Thymus (tissue), 11 donors: ENCODE measurements around the gene ADGRG3. TPM values are rescaled to one million over a fixed set of nuclear protein-coding genes. Genes with fewer than 3 reads are reported as not detected.

Experiments used
- DNase-seq, 9 donors: peaks; one replicate each; pipeline ENCODE4 v3.0.0-alpha.2; 2013; ENCODE audit warnings: low spot score in 9 of 9, low read depth in 6 of 9, missing footprints in 1 of 9
- H3K27ac ChIP-seq, 2 donors: one replicate each; pipeline ENCODE4 v1.5.1; 2013; ENCODE audit warnings: control low read depth in 1 of 2, low read depth in 1 of 2, low read length in 1 of 2, mild to moderate bottlenecking in 1 of 2, moderate library complexity in 1 of 2
- H3K27me3 ChIP-seq, 2 donors: one replicate each; pipeline ENCODE4 v1.5.1; 2013; ENCODE audit warnings: low read length in 1 of 2; ENCODE audit not compliant: control insufficient read depth in 2 of 2, insufficient read depth in 1 of 2
- H3K36me3 ChIP-seq, 2 donors: one replicate each; pipeline ENCODE4 v1.5.1; 2013; ENCODE audit warnings: low read length in 1 of 2, mild to moderate bottlenecking in 1 of 2, moderate library complexity in 1 of 2; ENCODE audit not compliant: control insufficient read depth in 2 of 2, insufficient read depth in 2 of 2
- H3K4me1 ChIP-seq, 2 donors: one replicate each; pipeline ENCODE4 v1.5.1; 2013; ENCODE audit warnings: low read length in 2 of 2; ENCODE audit not compliant: control insufficient read depth in 2 of 2, insufficient read depth in 2 of 2
- H3K4me3 ChIP-seq, 2 donors: one replicate each; pipeline ENCODE4 v1.5.1; 2013; ENCODE audit warnings: low read length in 2 of 2, control low read depth in 1 of 2, mild to moderate bottlenecking in 1 of 2
- H3K9me3 ChIP-seq, 2 donors: one replicate each; pipeline ENCODE4 v1.5.1; 2013; ENCODE audit warnings: low read length in 1 of 2, mild to moderate bottlenecking in 1 of 2; ENCODE audit not compliant: control insufficient read depth in 2 of 2, insufficient read depth in 1 of 2
- WGBS: extraction: QIAGEN DNeasy Blood & Tissue Kit; methylation state at CpG from one replicate; pipeline ENCODE4 v1.1.7; 2013; 5-methylcytosine and 5-hydroxymethylcytosine counted together
- polyA plus RNA-seq: library from polyadenylated mRNA; stranded (reverse); fragments of 200-250 nt; gene quantifications from one replicate; pipeline ENCODE4 v1.2.3, GENCODE V29; 2013
- total RNA-seq: library from RNA; stranded (reverse); fragments of 120-200 nt; gene quantifications from one replicate; pipeline ENCODE4 v1.2.4, GENCODE V29; 2013
- donor health status: healthy.

ADGRG3 gene
- total and polyA plus RNA-seq, 2 donors: 0.33 to 0.94 TPM

DNA sequence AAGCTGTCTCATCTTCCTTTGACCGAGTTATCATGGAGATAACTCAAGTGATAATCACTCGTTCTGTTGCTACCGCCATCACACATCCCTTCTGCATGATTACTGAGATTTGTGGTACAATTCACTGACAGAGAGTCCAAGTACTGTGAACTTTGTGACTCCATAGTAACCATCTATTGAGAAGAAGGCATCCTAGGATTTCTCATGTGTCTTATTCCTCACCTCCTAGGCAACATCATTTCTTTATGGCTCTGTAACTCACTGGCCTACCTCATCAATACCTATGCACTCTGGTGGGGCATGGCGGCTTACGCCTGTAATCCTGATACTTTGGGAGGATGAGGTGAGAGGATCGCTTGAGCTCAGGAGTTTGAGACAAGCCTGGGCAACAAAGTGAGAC is 45.9 kb downstream of the ADGRG3 start:
- no peaks in the 10 kb centered on the region for H3K9me3 ChIP-seq
- 97% methylated on average over 6 of the region's 6 CpGs for WGBS
- no peaks in the 10 kb centered on the region for H3K4me1 ChIP-seq
- H3K27me3 ChIP-seq: no peaks in the 10 kb centered on the region
- H3K4me3 ChIP-seq: no peak overlapping the region
- DNase-seq: no peak
- no peaks in the 10 kb centered on the region for H3K36me3 ChIP-seq
- H3K27ac ChIP-seq: no peak overlapping the region

DNA sequence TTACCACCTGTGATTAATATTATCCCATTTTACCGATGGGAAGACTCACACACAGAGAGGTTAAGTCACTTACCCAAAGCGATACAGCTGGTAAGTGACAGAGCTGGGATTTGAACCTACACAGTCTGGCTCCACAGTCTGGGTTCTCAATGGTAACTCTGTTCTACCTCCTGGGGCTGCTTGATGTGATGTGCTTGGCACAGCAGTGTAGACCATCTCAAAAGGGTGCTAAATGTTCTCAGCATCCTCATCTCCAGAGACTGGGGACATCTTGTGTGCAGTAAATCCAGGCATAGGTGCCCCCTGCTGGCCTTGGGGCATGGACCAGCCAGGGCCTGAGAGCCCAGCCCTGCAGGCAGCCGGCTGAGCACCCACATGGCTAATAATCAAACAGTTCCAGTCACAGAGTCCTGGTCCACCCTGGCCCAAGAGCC is 52.1 kb downstream of the ADGRG3 start:
- 76% methylated on average over 3 of the region's 3 CpGs for WGBS
- Histone ChIP-seq H3K4me3 (no peak overlapping the region), H3K27ac (no peak overlapping the region), H3K27me3 (no peaks in the 10 kb centered on the region), H3K36me3 (no peaks in the 10 kb centered on the region), H3K4me1 (no peaks in the 10 kb centered on the region), H3K9me3 (peaks cover 0 to 3% of the 10 kb centered on the region in 2 donors)
- DNase-seq: peak in 5 of 9 donors; percentile 26 to 62 (median 34)

DNA sequence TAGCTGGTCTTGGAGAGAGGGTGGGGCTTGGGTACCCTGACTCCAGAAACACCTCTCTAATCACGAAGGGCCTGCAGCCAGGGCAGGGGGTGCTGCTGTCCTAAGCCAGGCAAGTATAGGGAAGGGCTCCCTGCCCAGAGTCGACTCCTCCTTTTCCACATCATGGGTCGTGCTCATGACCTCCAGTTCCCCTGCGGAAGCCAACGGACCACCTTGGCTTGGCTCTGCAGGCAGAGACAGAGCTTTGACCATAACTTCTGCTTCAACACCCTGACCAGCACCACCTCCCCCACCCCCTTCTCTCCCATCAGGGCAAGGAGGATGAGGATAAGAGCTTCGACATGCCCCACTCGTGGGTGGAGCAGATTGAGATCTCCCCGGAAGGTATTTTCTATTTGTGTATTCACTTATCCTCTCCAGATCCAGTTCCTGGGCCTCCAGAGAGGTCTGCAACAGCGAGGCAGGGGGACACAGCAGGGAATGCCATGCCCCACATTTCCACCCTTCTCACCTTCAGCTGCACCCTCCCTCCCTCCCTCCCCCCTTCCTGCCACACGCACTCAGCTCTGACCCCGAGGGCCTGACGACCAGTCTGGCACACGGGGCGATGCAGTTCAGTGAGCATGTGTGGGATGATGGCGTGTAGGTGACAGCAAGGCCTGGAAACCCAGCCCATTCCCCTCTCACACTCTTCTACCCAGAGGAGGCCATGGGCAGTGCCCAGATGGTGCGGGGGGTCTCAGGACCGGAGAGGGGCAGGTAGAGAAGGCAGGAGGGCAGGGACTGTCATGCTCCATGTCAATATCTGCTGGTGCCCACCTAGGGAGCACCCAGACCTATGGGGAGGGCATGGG is 53.5 kb downstream of the ADGRG3 start:
- peaks cover 0 to 3% of the 10 kb centered on the region in 2 donors for H3K9me3 ChIP-seq
- H3K36me3 ChIP-seq: no peaks in the 10 kb centered on the region
- WGBS: 92% methylated on average over 17 of the region's 17 CpGs
- no peaks in the 10 kb centered on the region for H3K27me3 ChIP-seq
- DNase-seq: no peak
- no peak overlapping the region for H3K4me3 ChIP-seq
- no peak overlapping the region for H3K27ac ChIP-seq
- H3K4me1 ChIP-seq: no peaks in the 10 kb centered on the region

DNA sequence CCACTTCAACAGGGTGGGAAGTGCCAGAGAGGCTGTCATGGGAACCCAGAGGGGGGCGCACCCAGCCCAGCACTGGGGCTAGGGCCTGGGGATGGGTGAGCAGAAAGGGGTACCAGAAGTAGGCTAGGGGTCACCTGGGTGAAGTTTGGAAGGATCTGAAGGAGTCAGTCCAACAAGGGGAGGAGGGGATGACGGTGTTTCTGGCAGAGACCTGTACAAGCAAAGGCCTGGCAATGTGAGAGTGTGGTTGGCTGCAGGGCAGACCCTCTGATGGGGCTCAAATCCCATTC is 54.0 kb downstream of the ADGRG3 start:
- no peak overlapping the region for H3K27ac ChIP-seq
- DNase-seq: no peak

GRCh38 chr16:57722651-57723050 is 54.5 kb downstream of the ADGRG3 start:
- H3K27me3 ChIP-seq: no peaks in the 10 kb centered on the region
- WGBS: 92% methylated on average over 11 of the region's 11 CpGs
- no peak for DNase-seq

More for the DNA sequence above, 54.0 kb downstream of the ADGRG3 start:
- 98% methylated on average over 2 of the region's 2 CpGs for WGBS
- Histone ChIP-seq H3K27me3 (no peaks in the 10 kb centered on the region), H3K9me3 (peaks cover 0 to 3% of the 10 kb centered on the region in 2 donors), H3K4me3 (no peak overlapping the region), H3K36me3 (no peaks in the 10 kb centered on the region), H3K4me1 (no peaks in the 10 kb centered on the region)

DNA sequence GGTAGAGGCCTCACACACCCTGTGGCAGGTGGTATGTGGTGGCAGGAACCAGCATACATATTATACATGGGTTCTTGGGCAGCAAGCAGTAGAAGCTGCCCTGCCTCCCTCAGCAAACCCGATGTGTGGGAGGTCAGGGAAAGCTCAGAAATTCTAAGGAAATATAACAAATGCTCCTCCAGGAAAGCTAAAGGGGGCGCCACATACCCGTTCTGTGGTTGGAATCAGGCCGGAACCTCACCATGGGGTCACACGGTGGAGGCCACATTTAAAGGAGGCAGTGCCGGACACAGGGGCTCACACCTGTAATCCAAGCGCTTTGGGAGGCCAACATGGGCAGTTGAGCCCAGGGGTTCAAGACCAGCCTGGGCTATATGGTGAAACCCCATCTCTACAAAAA is 55.1 kb downstream of the ADGRG3 start:
- Histone ChIP-seq H3K27ac (no peak overlapping the region), H3K4me3 (no peak overlapping the region), H3K36me3 (no peaks in the 10 kb centered on the region), H3K9me3 (peaks cover 0 to 3% of the 10 kb centered on the region in 2 donors), H3K4me1 (no peaks in the 10 kb centered on the region), H3K27me3 (no peaks in the 10 kb centered on the region)
- no peak for DNase-seq
- WGBS: 97% methylated on average over 7 of the region's 7 CpGs

More at GRCh38 chr16:57722651-57723050, 54.5 kb downstream of the ADGRG3 start:
- Histone ChIP-seq H3K27ac (no peak overlapping the region), H3K4me1 (no peaks in the 10 kb centered on the region), H3K4me3 (no peak overlapping the region), H3K36me3 (no peaks in the 10 kb centered on the region), H3K9me3 (peaks cover 0 to 3% of the 10 kb centered on the region in 2 donors)

DNA sequence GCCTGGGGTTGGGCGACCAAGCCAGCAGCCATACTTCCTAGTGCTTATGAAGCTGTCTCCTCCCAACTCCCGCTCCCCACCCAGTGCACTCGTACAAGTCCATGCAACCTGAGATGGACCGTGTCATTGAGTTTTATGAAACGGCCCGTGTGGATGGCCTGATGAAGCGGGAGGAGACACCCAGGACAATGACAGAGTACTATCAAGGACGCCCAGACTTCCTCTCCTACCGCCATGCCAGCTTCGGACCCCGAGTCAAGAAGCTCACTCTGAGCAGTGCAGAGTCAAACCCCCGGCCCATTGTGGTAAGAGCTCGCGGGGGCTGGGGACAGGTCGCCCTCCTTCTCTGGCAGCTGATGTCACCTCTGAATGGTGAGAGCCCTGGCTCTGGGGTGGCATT is 56.4 kb downstream of the ADGRG3 start:
- H3K4me1 ChIP-seq: no peaks in the 10 kb centered on the region
- H3K4me3 ChIP-seq: no peak overlapping the region
- H3K9me3 ChIP-seq: peaks cover 0 to 3% of the 10 kb centered on the region in 2 donors
- H3K36me3 ChIP-seq: no peaks in the 10 kb centered on the region
- no peak overlapping the region for H3K27ac ChIP-seq
- no peaks in the 10 kb centered on the region for H3K27me3 ChIP-seq
- 92% methylated on average over 15 of the region's 15 CpGs for WGBS
- no peak for DNase-seq

- Histone ChIP-seq H3K4me3 (no peak overlapping the region), H3K4me1 (no peaks in the 10 kb centered on the region), H3K9me3 (peaks cover 0 to 3% of the 10 kb centered on the region in 2 donors), H3K36me3 (no peaks in the 10 kb centered on the region), H3K27ac (no peak overlapping the region), H3K27me3 (no peaks in the 10 kb centered on the region)
- no peak for DNase-seq
- WGBS: 78% methylated on average over 5 of the region's 5 CpGs
These were observed 57.0 kb downstream of the ADGRG3 start for GRCh38 chr16:57725151-57725550.

DNA sequence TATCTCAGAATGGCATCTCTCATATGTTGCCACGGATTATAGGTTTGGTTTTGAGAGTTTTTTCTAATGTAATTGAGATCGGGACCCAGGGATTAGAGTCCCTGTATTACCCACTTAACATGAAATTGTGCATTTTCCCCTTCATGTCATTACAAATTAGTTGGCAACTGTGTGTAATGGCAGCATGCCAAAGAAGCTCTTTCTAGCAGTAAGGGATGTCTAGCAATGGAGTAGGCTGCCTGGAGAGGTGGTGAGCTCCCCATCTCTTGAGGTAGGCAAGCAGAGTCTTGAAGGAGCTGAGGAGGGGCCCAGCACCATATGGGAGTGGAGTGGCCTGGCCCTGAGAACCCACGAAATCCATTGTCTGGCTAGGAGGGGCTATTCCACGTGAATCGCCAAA is 57.4 kb downstream of the ADGRG3 start:
- 93% methylated on average over 5 of the region's 5 CpGs for WGBS
- no peak for DNase-seq
- Histone ChIP-seq H3K9me3 (peaks cover 0 to 3% of the 10 kb centered on the region in 2 donors), H3K36me3 (no peaks in the 10 kb centered on the region), H3K27ac (no peak overlapping the region), H3K4me1 (no peaks in the 10 kb centered on the region), H3K4me3 (no peak overlapping the region), H3K27me3 (no peaks in the 10 kb centered on the region)
